GM19035 (cell line): ENCODE measurements around the gene HYDIN.

Experiments
- ATAC-seq: cut with Tn5 transposase; IDR thresholded peaks from one replicate; pipeline ENCODE4 v1.9.1; 2021; ENCODE audit not compliant: unreplicated experiment

The HYDIN gene

GRCh38 chr16:70769131-70769530 lies 461.4 kb downstream of the HYDIN start:
- ATAC-seq, result no peak

GRCh38 chr16:70768203-70768580 lies 462.3 kb downstream of the HYDIN start:
- no peak for ATAC-seq

GRCh38 chr16:70767377-70768202 lies 462.9 kb downstream of the HYDIN start:
- no peak for ATAC-seq

GRCh38 chr16:70766658-70767057 lies 463.9 kb downstream of the HYDIN start:
- no peak for ATAC-seq

- ATAC-seq, result no peak
Measured at GRCh38 chr16:70766176-70766575, 464.3 kb downstream of the HYDIN start.

- no peak for ATAC-seq
Measured at GRCh38 chr16:70765491-70765890, 465.0 kb downstream of the HYDIN start.

GRCh38 chr16:70764632-70765031 lies 465.9 kb downstream of the HYDIN start:
- no peak for ATAC-seq

- no peak for ATAC-seq
Measured at GRCh38 chr16:70760221-70760620, 470.3 kb downstream of the HYDIN start.

- ATAC-seq, result no peak
Measured at GRCh38 chr16:70759666-70760065, 470.9 kb downstream of the HYDIN start.

- no peak for ATAC-seq
Measured at GRCh38 chr16:70758786-70759185, 471.7 kb downstream of the HYDIN start.
